ENCODE results near the gene GATA2. TPM values are rescaled to one million over a fixed set of nuclear protein-coding genes. Genes with fewer than 3 reads are reported as not detected.

The GATA2 gene
- total RNA-seq, 2 donors from 2014 or later: 181 to 275 TPM

GRCh38 chr3:128463354-128463753 is 29.6 kb downstream of the GATA2 start:
- Histone ChIP-seq H3K9me3 (no peaks in the 10 kb centered on the region), H3K4me1 (replicated peaks) (no peaks in the 10 kb centered on the region), H3K4me3 (no peak overlapping the region), H3K27ac (no peak overlapping the region), H3K27me3 (replicated peaks; ENCODE audit: insufficient read depth) (no peaks in the 10 kb centered on the region), H3K36me3 (no peaks in the 10 kb centered on the region)
- intact Hi-C loops (cut with DNase I): no loop called here
- DNase-seq (ENCODE audit: low spot score): no peak
- TF ChIP-seq POLR2A (IDR thresholded peaks at IDR 0.05) (no peak), POLR2AphosphoS5 (IDR thresholded peaks at IDR 0.05) (no peak), CTCF (IDR thresholded peaks at IDR 0.05) (no peak)
- 80% methylated on average over 11 of the region's 11 CpGs for WGBS

GRCh38 chr3:128462931-128463330 is 30.1 kb downstream of the GATA2 start:
- Histone ChIP-seq H3K27me3 (replicated peaks; ENCODE audit: insufficient read depth) (no peaks in the 10 kb centered on the region), H3K27ac (no peak overlapping the region), H3K9me3 (no peaks in the 10 kb centered on the region), H3K4me3 (no peak overlapping the region), H3K36me3 (no peaks in the 10 kb centered on the region), H3K4me1 (replicated peaks) (no peaks in the 10 kb centered on the region)
- 91% methylated on average over 20 of the region's 20 CpGs for WGBS
- intact Hi-C loops (cut with DNase I): no loop called here
- DNase-seq (ENCODE audit: low spot score): no peak
- no peak for TF ChIP-seq POLR2AphosphoS5 (IDR thresholded peaks at IDR 0.05)
- no peak for TF ChIP-seq POLR2A (IDR thresholded peaks at IDR 0.05)
- TF ChIP-seq CTCF (IDR thresholded peaks at IDR 0.05): no peak

- H3K4me3 ChIP-seq: no peak overlapping the region
- no peaks in the 10 kb centered on the region for H3K9me3 ChIP-seq
- H3K4me1 ChIP-seq (replicated peaks): no peaks in the 10 kb centered on the region
- no peaks in the 10 kb centered on the region for H3K36me3 ChIP-seq
- intact Hi-C loops (cut with DNase I): no loop called here
- DNase-seq (ENCODE audit: low spot score): no peak
- WGBS: 97% methylated on average over 23 of the region's 23 CpGs
- no peak for TF ChIP-seq CTCF (IDR thresholded peaks at IDR 0.05)
- no peak for TF ChIP-seq POLR2A (IDR thresholded peaks at IDR 0.05)
- TF ChIP-seq POLR2AphosphoS5 (IDR thresholded peaks at IDR 0.05): no peak
- H3K27ac ChIP-seq: no peak overlapping the region
- H3K27me3 ChIP-seq (replicated peaks; ENCODE audit: insufficient read depth): no peaks in the 10 kb centered on the region
Observed at GRCh38 chr3:128462341-128462910, 30.6 kb downstream of the GATA2 start.

GRCh38 chr3:128461731-128462130 is 31.3 kb downstream of the GATA2 start:
- TF ChIP-seq CTCF (IDR thresholded peaks at IDR 0.05) (no peak), POLR2A (IDR thresholded peaks at IDR 0.05) (no peak), POLR2AphosphoS5 (IDR thresholded peaks at IDR 0.05) (no peak)
- H3K9me3 ChIP-seq: no peaks in the 10 kb centered on the region
- H3K27ac ChIP-seq: no peak overlapping the region
- no peaks in the 10 kb centered on the region for H3K36me3 ChIP-seq
- H3K4me1 ChIP-seq (replicated peaks): no peaks in the 10 kb centered on the region
- H3K27me3 ChIP-seq (replicated peaks; ENCODE audit: insufficient read depth): no peaks in the 10 kb centered on the region
- WGBS: 84% methylated on average over 12 of the region's 12 CpGs
- no peak for DNase-seq (ENCODE audit: low spot score)
- no peak overlapping the region for H3K4me3 ChIP-seq
- intact Hi-C loops (cut with DNase I): no loop called here

- no peak for TF ChIP-seq CTCF (IDR thresholded peaks at IDR 0.05)
- TF ChIP-seq POLR2AphosphoS5 (IDR thresholded peaks at IDR 0.05): no peak
- no peak for TF ChIP-seq POLR2A (IDR thresholded peaks at IDR 0.05)
- Histone ChIP-seq H3K27me3 (replicated peaks; ENCODE audit: insufficient read depth) (no peaks in the 10 kb centered on the region), H3K36me3 (no peaks in the 10 kb centered on the region), H3K4me3 (no peak overlapping the region), H3K4me1 (replicated peaks) (no peaks in the 10 kb centered on the region), H3K27ac (no peak overlapping the region), H3K9me3 (no peaks in the 10 kb centered on the region)
- 93% methylated on average over 9 of the region's 9 CpGs for WGBS
- no peak for DNase-seq (ENCODE audit: low spot score)
- intact Hi-C loops (cut with DNase I): no loop called here
Observed at GRCh38 chr3:128459461-128459820, 33.6 kb downstream of the GATA2 start.

Measured in prostate gland (tissue), 2 donors.